GM19397 (cell line): ENCODE results near the gene TMEM132A.

Source experiments
- ATAC-seq: cut with Tn5 transposase; IDR thresholded peaks from one replicate; pipeline ENCODE4 v1.9.1; 2021; ENCODE audit warnings: mild to moderate bottlenecking, moderate library complexity; ENCODE audit not compliant: unreplicated experiment

The TMEM132A gene

GRCh38 chr11:60984149-60984548 is 59.9 kb downstream of the TMEM132A start:
- ATAC-seq, result no peak

GRCh38 chr11:60984636-60985035 is 60.4 kb downstream of the TMEM132A start:
- ATAC-seq, result no peak

- no peak for ATAC-seq
Measured at GRCh38 chr11:60985501-60985900, 61.2 kb downstream of the TMEM132A start.

GRCh38 chr11:60985991-60986915 is 62.0 kb downstream of the TMEM132A start:
- ATAC-seq, result no peak
